MM.1S (cell line): ENCODE results near the gene GNL1.

ENCODE experiments used
- DNase-seq: peaks from one replicate; pipeline ENCODE4 v3.0.0-alpha.2; 2015
- H2AFZ ChIP-seq: fragments of 300-600 bp; sonication (generic); 2 replicates; pipeline ENCODE4 v1.6.0; 2016; ENCODE audit warnings: antibody characterized with exemption, low read length
- H3F3A ChIP-seq: fragments of 300-600 bp; sonication (generic); 2 replicates; pipeline ENCODE4 v1.6.1; 2016; ENCODE audit warnings: mild to moderate bottlenecking, antibody characterized with exemption, low read length, moderate library complexity, mixed read lengths; ENCODE audit not compliant: insufficient read depth
- H3K27ac ChIP-seq: fragments of 300-600 bp; sonication (generic); 2 replicates; pipeline ENCODE4 v1.5.1; 2016; ENCODE audit warnings: mild to moderate bottlenecking, low read length
- H3K27me3 ChIP-seq: fragments of 300-600 bp; sonication (generic); replicated peaks from 2 replicates; pipeline ENCODE4 v1.6.0; 2016; ENCODE audit warnings: low read length; ENCODE audit not compliant: insufficient read depth
- H3K36me3 ChIP-seq: fragments of 300-600 bp; sonication (generic); replicated peaks from 2 replicates; pipeline ENCODE4 v1.6.1; 2016; ENCODE audit warnings: mild to moderate bottlenecking, low read length, mixed read lengths; ENCODE audit not compliant: insufficient read depth
- H3K4me1 ChIP-seq: fragments of 300-600 bp; sonication (generic); 2 replicates; pipeline ENCODE4 v1.6.1; 2016; ENCODE audit warnings: low read length, mixed read lengths
- H3K4me2 ChIP-seq: fragments of 300-600 bp; sonication (generic); 2 replicates; pipeline ENCODE4 v1.6.0; 2016; ENCODE audit warnings: low read depth, low read length
- H3K4me3 ChIP-seq: fragments of 300-600 bp; sonication (generic); 2 replicates; pipeline ENCODE4 v1.5.1; 2016; ENCODE audit warnings: low read length, mixed read lengths
- H3K79me2 ChIP-seq: fragments of 300-600 bp; sonication (generic); 2 replicates; pipeline ENCODE4 v1.6.1; 2016; ENCODE audit warnings: mixed run types, low read length, mixed read lengths
- H3K9ac ChIP-seq: fragments of 300-600 bp; sonication (generic); 2 replicates; pipeline ENCODE4 v1.6.1; 2016; ENCODE audit warnings: low read length, mixed read lengths
- H3K9me2 ChIP-seq: fragments of 300-600 bp; sonication (generic); replicated peaks from 2 replicates; pipeline ENCODE4 v1.6.1; 2016; ENCODE audit warnings: mild to moderate bottlenecking, low read length, mixed read lengths; ENCODE audit not compliant: insufficient read depth
- H3K9me3 ChIP-seq: fragments of 300-600 bp; sonication (generic); replicated peaks from 2 replicates; pipeline ENCODE4 v1.6.1; 2016; ENCODE audit warnings: mild to moderate bottlenecking, low read length, mixed read lengths; ENCODE audit not compliant: insufficient read depth
- H4K20me1 ChIP-seq: fragments of 300-600 bp; sonication (generic); 2 replicates; pipeline ENCODE4 v1.6.1; 2016; ENCODE audit warnings: mild to moderate bottlenecking, low read length, moderate library complexity, mixed read lengths; ENCODE audit not compliant: insufficient read depth
- EZH2 ChIP-seq: fragments of 300-600 bp; sonication (generic); optimal IDR thresholded peaks from 2 replicates; pipeline ENCODE3; 2017; ENCODE audit warnings: low read depth, mild to moderate bottlenecking, antibody characterized with exemption, low read length, mixed read lengths
- EZH2phosphoT487 ChIP-seq: fragments of 300-600 bp; sonication (generic); IDR thresholded peaks from 2 replicates; pipeline ENCODE4 v1.6.1; 2018; ENCODE audit warnings: antibody characterized with exemption, low read length
- TF ChIP-seq, protein P1 (sequence below): fragments of 300-600 bp; sonication (generic); IDR thresholded peaks from 2 replicates; pipeline ENCODE4 v1.5.1; 2016; ENCODE audit warnings: antibody characterized with exemption, low read length, mixed read lengths

GNL1 gene

DNA sequence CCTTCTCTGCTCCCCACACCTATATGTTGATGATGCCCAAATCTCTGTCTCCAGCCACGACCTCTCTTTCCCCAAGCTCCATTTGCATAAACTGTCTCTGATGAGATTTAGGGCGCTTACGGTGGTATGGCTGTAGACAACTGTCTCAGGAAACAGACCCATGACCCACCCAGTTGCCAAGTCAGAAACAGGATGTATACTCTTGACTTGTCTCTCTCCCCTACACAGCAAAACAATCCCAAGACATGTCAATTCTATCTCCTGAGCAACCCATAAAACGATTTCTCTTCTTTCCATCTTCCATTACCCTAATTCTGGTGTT lies 13.9 kb downstream of the GNL1 start:
- no peaks in the 10 kb centered on the region for H3K79me2 ChIP-seq
- no peaks in the 10 kb centered on the region for H3K9me2 ChIP-seq
- no peak overlapping the region for H2AFZ ChIP-seq
- DNase-seq, result no peak
- H3K9ac ChIP-seq, result no peak overlapping the region
- H3K27ac ChIP-seq, result no peak overlapping the region
- no peaks in the 10 kb centered on the region for H3K9me3 ChIP-seq
- no peaks in the 10 kb centered on the region for H4K20me1 ChIP-seq
- no peaks in the 10 kb centered on the region for H3K27me3 ChIP-seq
- H3K4me3 ChIP-seq, result no peak overlapping the region
- TF ChIP-seq EZH2phosphoT487 (no peak), EZH2 (no peak)
- TF ChIP-seq, protein P1, sequence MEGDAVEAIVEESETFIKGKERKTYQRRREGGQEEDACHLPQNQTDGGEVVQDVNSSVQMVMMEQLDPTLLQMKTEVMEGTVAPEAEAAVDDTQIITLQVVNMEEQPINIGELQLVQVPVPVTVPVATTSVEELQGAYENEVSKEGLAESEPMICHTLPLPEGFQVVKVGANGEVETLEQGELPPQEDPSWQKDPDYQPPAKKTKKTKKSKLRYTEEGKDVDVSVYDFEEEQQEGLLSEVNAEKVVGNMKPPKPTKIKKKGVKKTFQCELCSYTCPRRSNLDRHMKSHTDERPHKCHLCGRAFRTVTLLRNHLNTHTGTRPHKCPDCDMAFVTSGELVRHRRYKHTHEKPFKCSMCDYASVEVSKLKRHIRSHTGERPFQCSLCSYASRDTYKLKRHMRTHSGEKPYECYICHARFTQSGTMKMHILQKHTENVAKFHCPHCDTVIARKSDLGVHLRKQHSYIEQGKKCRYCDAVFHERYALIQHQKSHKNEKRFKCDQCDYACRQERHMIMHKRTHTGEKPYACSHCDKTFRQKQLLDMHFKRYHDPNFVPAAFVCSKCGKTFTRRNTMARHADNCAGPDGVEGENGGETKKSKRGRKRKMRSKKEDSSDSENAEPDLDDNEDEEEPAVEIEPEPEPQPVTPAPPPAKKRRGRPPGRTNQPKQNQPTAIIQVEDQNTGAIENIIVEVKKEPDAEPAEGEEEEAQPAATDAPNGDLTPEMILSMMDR, result no peak
- no peaks in the 10 kb centered on the region for H3K36me3 ChIP-seq
- H3F3A ChIP-seq, result no peaks in the 10 kb centered on the region
- no peak overlapping the region for H3K4me2 ChIP-seq
- no peaks in the 10 kb centered on the region for H3K4me1 ChIP-seq

DNA sequence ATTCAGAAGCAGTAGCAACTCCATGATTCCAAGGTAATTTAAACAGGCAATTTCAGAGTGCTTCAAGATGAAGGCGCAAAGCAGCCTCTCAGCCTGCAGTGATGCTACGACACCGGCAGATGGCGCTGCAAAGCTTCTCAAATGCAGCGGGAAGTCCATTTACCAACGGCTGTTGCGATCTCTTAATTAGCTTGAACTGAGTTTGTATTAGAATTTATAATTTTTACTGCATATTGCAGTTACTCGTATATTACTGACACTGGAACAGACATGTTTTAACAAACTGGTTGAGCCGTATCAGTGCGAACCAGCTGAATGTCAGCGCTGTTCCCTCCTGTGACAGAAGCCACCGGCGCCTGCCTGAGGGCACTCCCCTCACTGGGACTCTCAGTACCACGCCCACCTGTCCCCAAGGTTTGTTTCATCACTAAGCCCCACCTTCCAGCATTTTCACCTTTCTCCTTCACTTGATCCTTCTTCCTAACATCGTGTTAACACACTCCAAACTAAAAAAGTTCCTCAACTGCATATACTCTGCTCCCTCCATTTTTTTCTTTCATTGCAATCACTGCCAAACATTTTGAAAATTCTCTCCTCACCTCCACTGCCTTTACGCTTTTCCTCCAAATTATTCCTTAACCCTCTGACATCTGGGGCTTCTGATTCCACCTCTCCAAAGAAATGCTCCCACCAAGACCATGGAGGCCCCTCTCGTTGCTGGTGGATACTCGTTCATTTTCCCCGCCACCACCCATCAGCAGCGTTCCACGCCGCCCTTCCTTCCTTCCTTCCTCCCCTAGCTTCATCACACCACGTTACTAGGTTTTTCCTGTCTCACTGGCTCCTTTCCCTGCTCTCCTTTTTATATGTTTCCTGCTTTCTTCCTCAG lies 14.5 kb downstream of the GNL1 start:
- Histone ChIP-seq H3K27ac (no peak overlapping the region), H3K27me3 (no peaks in the 10 kb centered on the region), H3K79me2 (no peaks in the 10 kb centered on the region), H3K36me3 (no peaks in the 10 kb centered on the region), H3K4me3 (peak overlapping the region; percentile 52), H2AFZ (peak overlapping the region; percentile 43; the same call in 1 of the 2 replicates), H3F3A (no peaks in the 10 kb centered on the region), H3K4me1 (no peaks in the 10 kb centered on the region), H3K9me2 (no peaks in the 10 kb centered on the region), H3K9me3 (no peaks in the 10 kb centered on the region), H3K9ac (no peak overlapping the region; the same call in 1 of the 2 replicates), H4K20me1 (no peaks in the 10 kb centered on the region), H3K4me2 (peak overlapping the region; percentile 79)
- TF ChIP-seq, protein P1, result peak; percentile 94
- TF ChIP-seq EZH2phosphoT487, result no peak
- peak; percentile 85 for DNase-seq

DNA sequence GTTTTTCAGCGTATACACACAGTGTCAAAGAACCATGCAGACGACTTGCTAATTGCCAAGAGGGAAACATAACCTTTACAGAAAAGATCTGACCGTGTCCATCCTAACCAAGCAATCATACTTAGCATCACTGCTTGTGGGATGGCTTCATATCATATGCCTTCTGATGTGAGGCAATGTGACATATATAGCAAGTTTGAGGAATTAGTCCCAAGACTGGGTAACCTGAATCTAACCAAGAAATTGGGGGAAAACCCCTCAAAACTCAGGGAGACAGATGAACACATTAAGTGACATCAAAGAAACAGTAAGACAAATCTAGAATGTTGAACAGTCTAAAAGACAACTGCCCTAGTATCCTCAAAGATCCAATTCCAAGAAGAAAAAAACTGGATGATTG lies 18.4 kb downstream of the GNL1 start:
- H3K27me3 ChIP-seq, result no peaks in the 10 kb centered on the region
- no peaks in the 10 kb centered on the region for H3K9me3 ChIP-seq
- no peak overlapping the region for H3K9ac ChIP-seq
- H3K79me2 ChIP-seq, result no peaks in the 10 kb centered on the region
- H4K20me1 ChIP-seq, result no peaks in the 10 kb centered on the region
- no peak overlapping the region for H3K4me3 ChIP-seq
- H3K9me2 ChIP-seq, result no peaks in the 10 kb centered on the region
- TF ChIP-seq EZH2phosphoT487, result no peak
- TF ChIP-seq, protein P1, result no peak
- no peak for TF ChIP-seq EZH2
- no peaks in the 10 kb centered on the region for H3K36me3 ChIP-seq
- no peak overlapping the region for H3K27ac ChIP-seq
- H3F3A ChIP-seq, result 0 out of 2 replicates have a peak, but pooled peaks cover 2% of the 10 kb centered on the region
- no peak overlapping the region for H2AFZ ChIP-seq
- DNase-seq, result no peak
- H3K4me1 ChIP-seq, result no peaks in the 10 kb centered on the region
- no peak overlapping the region for H3K4me2 ChIP-seq
